ENCODE results near the gene KATNB1. TPM values are rescaled to one million over a fixed set of nuclear protein-coding genes. Genes with fewer than 3 reads are reported as not detected.
"Not testable (repeated sequence)": the region's sequence is repeated elsewhere in the genome, so short reads cannot be mapped to it uniquely, and the experiment has no call there.

The KATNB1 gene
- total and polyA plus RNA-seq, 9 donors, result 32.7 to 63.2 (median 43.1) TPM

DNA sequence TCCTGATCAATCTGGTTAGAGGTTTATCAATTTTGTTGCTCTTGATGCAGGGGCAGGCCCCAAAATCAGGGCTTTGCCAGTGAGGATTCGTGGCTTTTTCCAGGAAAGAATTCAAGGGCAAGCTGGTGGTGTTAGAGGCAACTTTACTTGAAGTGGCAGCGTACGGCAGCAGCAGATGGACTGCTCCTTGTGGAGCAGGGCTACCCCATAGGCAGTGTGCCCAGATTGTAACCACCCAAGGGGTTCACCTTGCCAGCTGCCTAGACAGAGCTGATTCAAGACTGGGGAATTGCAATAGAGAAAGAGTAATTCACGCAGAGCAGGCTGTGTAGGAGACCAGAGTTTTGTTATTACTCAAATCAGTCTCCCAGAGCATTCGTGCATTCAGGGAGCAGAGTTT, 24.2 kb upstream of the KATNB1 start:
- no peaks in the 10 kb centered on the region for H3K36me3 ChIP-seq (ENCODE audit: control insufficient read depth, insufficient read depth, low read length)
- H3K27me3 ChIP-seq (ENCODE audit: control insufficient read depth, insufficient read depth, low read length), result peaks cover 4% of the 10 kb centered on the region
- H3K4me1 ChIP-seq (ENCODE audit: control insufficient read depth, insufficient read depth, low read length), result no peaks in the 10 kb centered on the region
- 61% methylated on average over 5 of the region's 5 CpGs for WGBS (ENCODE audit: insufficient coverage)
- H3K9me3 ChIP-seq (replicated peaks; ENCODE audit: control insufficient read depth, low read depth, low read length), result no peaks in the 10 kb centered on the region
- H3K4me3 ChIP-seq (ENCODE audit: low read length), result no peak overlapping the region
- no peak overlapping the region for H3K27ac ChIP-seq (ENCODE audit: low read length)
- no peak for DNase-seq

DNA sequence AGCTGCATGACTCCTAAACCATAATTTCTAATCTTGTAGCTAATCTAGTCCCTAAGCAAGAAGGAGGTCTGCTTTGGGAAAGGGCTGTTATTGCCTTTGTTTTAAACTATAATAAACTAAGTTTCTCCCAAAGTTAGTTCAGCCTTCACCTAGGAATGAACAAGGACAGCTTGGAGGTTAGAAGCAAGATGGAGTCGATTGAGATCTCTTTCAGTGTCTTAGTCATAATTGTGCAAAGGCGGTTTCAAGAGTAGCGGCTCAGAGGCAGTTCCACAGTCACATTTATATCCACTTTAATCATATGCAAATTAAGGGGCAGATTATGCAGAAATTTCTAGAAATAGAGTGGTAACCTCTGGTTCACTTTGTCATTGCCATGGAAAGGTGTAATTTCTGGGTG, 23.6 kb upstream of the KATNB1 start:
- Histone ChIP-seq H3K4me3 (ENCODE audit: low read length) (no peak overlapping the region), H3K27me3 (ENCODE audit: control insufficient read depth, insufficient read depth, low read length) (peaks cover 7% of the 10 kb centered on the region), H3K36me3 (ENCODE audit: control insufficient read depth, insufficient read depth, low read length) (no peaks in the 10 kb centered on the region), H3K4me1 (ENCODE audit: control insufficient read depth, insufficient read depth, low read length) (no peaks in the 10 kb centered on the region), H3K9me3 (replicated peaks; ENCODE audit: control insufficient read depth, low read depth, low read length) (no peaks in the 10 kb centered on the region), H3K27ac (ENCODE audit: low read length) (no peak overlapping the region)
- no CpG with 5 or more reads among the region's 3 CpGs for WGBS (ENCODE audit: insufficient coverage)
- no peak for DNase-seq

- H3K4me1 ChIP-seq (ENCODE audit: control insufficient read depth, insufficient read depth, low read length); H3K27me3 ChIP-seq (ENCODE audit: control insufficient read depth, insufficient read depth, low read length); H3K27ac ChIP-seq (ENCODE audit: low read length); H3K9me3 ChIP-seq (replicated peaks; ENCODE audit: control insufficient read depth, low read depth, low read length); DNase-seq; H3K36me3 ChIP-seq (ENCODE audit: control insufficient read depth, insufficient read depth, low read length); H3K4me3 ChIP-seq (ENCODE audit: low read length): not testable (repeated sequence)
- WGBS (ENCODE audit: insufficient coverage), result 95% methylated on average over 4 of the region's 6 CpGs
Measured at GRCh38 chr16:57712569-57712968, 23.0 kb upstream of the KATNB1 start.

DNA sequence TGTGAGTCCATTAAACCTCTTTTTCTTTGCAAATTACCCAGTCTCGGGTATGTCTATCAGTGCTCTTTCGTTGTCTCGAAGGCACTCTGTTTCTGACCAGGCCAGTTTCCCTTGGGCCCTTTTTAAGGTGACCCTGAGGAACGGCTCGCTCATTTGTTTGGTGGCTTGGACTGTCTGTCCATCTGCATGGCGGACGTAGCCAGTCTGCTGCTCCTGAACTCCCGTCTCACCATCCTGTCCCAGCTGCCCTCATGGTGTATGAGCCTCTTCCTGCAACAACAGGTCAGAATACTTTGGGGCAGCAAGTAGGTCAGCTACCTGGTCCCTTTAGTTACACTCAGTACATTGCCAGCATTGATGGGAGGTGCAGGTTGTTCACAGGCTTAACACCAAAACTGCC, 22.0 kb upstream of the KATNB1 start:
- H3K4me3 ChIP-seq (ENCODE audit: low read length), result no peak overlapping the region

GRCh38 chr16:57714047-57714446, 21.5 kb upstream of the KATNB1 start:
- H3K4me1 ChIP-seq (ENCODE audit: control insufficient read depth, insufficient read depth, low read length), result no peaks in the 10 kb centered on the region
- no peak overlapping the region for H3K27ac ChIP-seq (ENCODE audit: low read length)
- no peaks in the 10 kb centered on the region for H3K9me3 ChIP-seq (replicated peaks; ENCODE audit: control insufficient read depth, low read depth, low read length)
- H3K36me3 ChIP-seq (ENCODE audit: control insufficient read depth, insufficient read depth, low read length), result no peaks in the 10 kb centered on the region
- H3K4me3 ChIP-seq (ENCODE audit: low read length), result no peak overlapping the region
- H3K27me3 ChIP-seq (ENCODE audit: control insufficient read depth, insufficient read depth, low read length), result peaks cover 7% of the 10 kb centered on the region
- no peak for DNase-seq
- 91% methylated on average over 3 of the region's 6 CpGs for WGBS (ENCODE audit: insufficient coverage)

More for the DNA sequence above, 22.0 kb upstream of the KATNB1 start:
- peaks cover 7% of the 10 kb centered on the region for H3K27me3 ChIP-seq (ENCODE audit: control insufficient read depth, insufficient read depth, low read length)
- 81% methylated on average over 8 of the region's 8 CpGs for WGBS (ENCODE audit: insufficient coverage)
- no peak overlapping the region for H3K27ac ChIP-seq (ENCODE audit: low read length)
- DNase-seq, result no peak
- H3K9me3 ChIP-seq (replicated peaks; ENCODE audit: control insufficient read depth, low read depth, low read length), result no peaks in the 10 kb centered on the region
- H3K4me1 ChIP-seq (ENCODE audit: control insufficient read depth, insufficient read depth, low read length), result no peaks in the 10 kb centered on the region
- H3K36me3 ChIP-seq (ENCODE audit: control insufficient read depth, insufficient read depth, low read length), result no peaks in the 10 kb centered on the region

DNA sequence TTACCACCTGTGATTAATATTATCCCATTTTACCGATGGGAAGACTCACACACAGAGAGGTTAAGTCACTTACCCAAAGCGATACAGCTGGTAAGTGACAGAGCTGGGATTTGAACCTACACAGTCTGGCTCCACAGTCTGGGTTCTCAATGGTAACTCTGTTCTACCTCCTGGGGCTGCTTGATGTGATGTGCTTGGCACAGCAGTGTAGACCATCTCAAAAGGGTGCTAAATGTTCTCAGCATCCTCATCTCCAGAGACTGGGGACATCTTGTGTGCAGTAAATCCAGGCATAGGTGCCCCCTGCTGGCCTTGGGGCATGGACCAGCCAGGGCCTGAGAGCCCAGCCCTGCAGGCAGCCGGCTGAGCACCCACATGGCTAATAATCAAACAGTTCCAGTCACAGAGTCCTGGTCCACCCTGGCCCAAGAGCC, 15.4 kb upstream of the KATNB1 start:
- WGBS (ENCODE audit: insufficient coverage), result 57% methylated on average over 3 of the region's 3 CpGs

GRCh38 chr16:57721356-57722209, 14.0 kb upstream of the KATNB1 start:
- Histone ChIP-seq H3K27ac (ENCODE audit: low read length) (no peak overlapping the region), H3K4me1 (ENCODE audit: control insufficient read depth, insufficient read depth, low read length) (no peaks in the 10 kb centered on the region), H3K4me3 (ENCODE audit: low read length) (no peak overlapping the region), H3K9me3 (replicated peaks; ENCODE audit: control insufficient read depth, low read depth, low read length) (no peaks in the 10 kb centered on the region), H3K36me3 (ENCODE audit: control insufficient read depth, insufficient read depth, low read length) (no peaks in the 10 kb centered on the region), H3K27me3 (ENCODE audit: control insufficient read depth, insufficient read depth, low read length) (peaks cover under 1% of the 10 kb centered on the region)
- WGBS (ENCODE audit: insufficient coverage), result 87% methylated on average over 6 of the region's 17 CpGs
- DNase-seq, result no peak

More for the DNA sequence above, 15.4 kb upstream of the KATNB1 start:
- H3K4me1 ChIP-seq (ENCODE audit: control insufficient read depth, insufficient read depth, low read length), result no peaks in the 10 kb centered on the region
- H3K27me3 ChIP-seq (ENCODE audit: control insufficient read depth, insufficient read depth, low read length), result peaks cover 2% of the 10 kb centered on the region
- no peak overlapping the region for H3K4me3 ChIP-seq (ENCODE audit: low read length)
- no peaks in the 10 kb centered on the region for H3K9me3 ChIP-seq (replicated peaks; ENCODE audit: control insufficient read depth, low read depth, low read length)
- H3K27ac ChIP-seq (ENCODE audit: low read length), result no peak overlapping the region
- H3K36me3 ChIP-seq (ENCODE audit: control insufficient read depth, insufficient read depth, low read length), result no peaks in the 10 kb centered on the region
- peak; percentile 28 for DNase-seq

DNA sequence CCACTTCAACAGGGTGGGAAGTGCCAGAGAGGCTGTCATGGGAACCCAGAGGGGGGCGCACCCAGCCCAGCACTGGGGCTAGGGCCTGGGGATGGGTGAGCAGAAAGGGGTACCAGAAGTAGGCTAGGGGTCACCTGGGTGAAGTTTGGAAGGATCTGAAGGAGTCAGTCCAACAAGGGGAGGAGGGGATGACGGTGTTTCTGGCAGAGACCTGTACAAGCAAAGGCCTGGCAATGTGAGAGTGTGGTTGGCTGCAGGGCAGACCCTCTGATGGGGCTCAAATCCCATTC, 13.4 kb upstream of the KATNB1 start:
- no peak overlapping the region for H3K27ac ChIP-seq (ENCODE audit: low read length)
- DNase-seq, result no peak

GRCh38 chr16:57722651-57723050, 12.9 kb upstream of the KATNB1 start:
- no peak overlapping the region for H3K4me3 ChIP-seq (ENCODE audit: low read length)
- 74% methylated on average over 3 of the region's 11 CpGs for WGBS (ENCODE audit: insufficient coverage)
- no peaks in the 10 kb centered on the region for H3K27me3 ChIP-seq (ENCODE audit: control insufficient read depth, insufficient read depth, low read length)
- H3K36me3 ChIP-seq (ENCODE audit: control insufficient read depth, insufficient read depth, low read length), result no peaks in the 10 kb centered on the region
- no peaks in the 10 kb centered on the region for H3K9me3 ChIP-seq (replicated peaks; ENCODE audit: control insufficient read depth, low read depth, low read length)
- H3K4me1 ChIP-seq (ENCODE audit: control insufficient read depth, insufficient read depth, low read length), result no peaks in the 10 kb centered on the region
- H3K27ac ChIP-seq (ENCODE audit: low read length), result no peak overlapping the region
- no peak for DNase-seq

More for the DNA sequence above, 13.4 kb upstream of the KATNB1 start:
- no peaks in the 10 kb centered on the region for H3K4me1 ChIP-seq (ENCODE audit: control insufficient read depth, insufficient read depth, low read length)
- WGBS (ENCODE audit: insufficient coverage), result 89% methylated on average over 2 of the region's 2 CpGs
- no peaks in the 10 kb centered on the region for H3K36me3 ChIP-seq (ENCODE audit: control insufficient read depth, insufficient read depth, low read length)
- no peaks in the 10 kb centered on the region for H3K27me3 ChIP-seq (ENCODE audit: control insufficient read depth, insufficient read depth, low read length)
- no peak overlapping the region for H3K4me3 ChIP-seq (ENCODE audit: low read length)
- H3K9me3 ChIP-seq (replicated peaks; ENCODE audit: control insufficient read depth, low read depth, low read length), result no peaks in the 10 kb centered on the region

- Histone ChIP-seq H3K27ac (ENCODE audit: low read length) (no peak overlapping the region), H3K4me3 (ENCODE audit: low read length) (no peak overlapping the region), H3K36me3 (ENCODE audit: control insufficient read depth, insufficient read depth, low read length) (no peaks in the 10 kb centered on the region), H3K27me3 (ENCODE audit: control insufficient read depth, insufficient read depth, low read length) (no peaks in the 10 kb centered on the region), H3K4me1 (ENCODE audit: control insufficient read depth, insufficient read depth, low read length) (no peaks in the 10 kb centered on the region), H3K9me3 (replicated peaks; ENCODE audit: control insufficient read depth, low read depth, low read length) (no peaks in the 10 kb centered on the region)
- WGBS (ENCODE audit: insufficient coverage), result 50% methylated on average over 4 of the region's 7 CpGs
- DNase-seq, result no peak
Measured at GRCh38 chr16:57723170-57723569, 12.4 kb upstream of the KATNB1 start.

Data from muscle of leg (tissue), 11 donors.